ENCODE results near the gene DIP2B. TPM values are rescaled to one million over a fixed set of nuclear protein-coding genes. Genes with fewer than 3 reads are reported as not detected.
"Not testable (repeated sequence)": the region's sequence is repeated elsewhere in the genome, so short reads cannot be mapped to it uniquely, and the experiment has no call there.

DIP2B gene
- total RNA-seq, 1 donor from 2014 or later = 39.3 TPM

DNA sequence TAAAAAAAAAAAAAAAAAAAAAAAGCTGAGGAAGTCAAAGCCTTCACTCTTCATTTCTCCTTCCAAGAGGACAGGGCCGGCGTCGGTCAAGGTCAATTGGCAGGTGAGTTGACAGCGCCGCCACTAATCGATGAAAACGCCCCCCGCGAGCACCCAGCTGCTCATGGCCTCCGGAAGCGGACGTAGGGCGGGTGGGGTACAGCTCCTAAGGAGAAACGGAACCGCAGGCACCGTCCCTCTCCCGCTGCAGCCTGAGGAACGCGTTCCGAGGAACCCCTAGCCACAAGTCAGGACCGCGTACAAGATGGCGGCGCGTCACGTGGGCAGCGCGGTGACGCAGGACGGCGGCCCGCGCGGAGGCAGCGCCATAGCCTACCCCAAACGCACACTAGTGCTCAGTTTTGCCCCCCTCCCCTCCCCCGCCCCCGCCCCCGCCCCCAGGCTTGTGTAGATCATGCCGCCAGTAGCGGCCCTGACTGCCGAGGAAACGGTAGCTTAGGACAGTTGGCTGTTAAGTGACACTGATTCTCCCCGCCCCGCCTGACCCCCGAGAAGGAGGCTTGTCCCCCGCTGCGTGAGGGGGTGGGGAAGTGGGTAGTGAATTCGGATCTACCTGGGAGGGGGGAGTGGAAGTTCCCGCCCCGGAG, 259.0 kb downstream of the DIP2B start, which contains the start of gene ATF1:
Gene ATF1, plus strand, starts transcription at position 463 of the 647 bp plus-strand sequence. CDS start 16,045 bp downstream, outside the sequence.
- TF ChIP-seq, protein P1, sequence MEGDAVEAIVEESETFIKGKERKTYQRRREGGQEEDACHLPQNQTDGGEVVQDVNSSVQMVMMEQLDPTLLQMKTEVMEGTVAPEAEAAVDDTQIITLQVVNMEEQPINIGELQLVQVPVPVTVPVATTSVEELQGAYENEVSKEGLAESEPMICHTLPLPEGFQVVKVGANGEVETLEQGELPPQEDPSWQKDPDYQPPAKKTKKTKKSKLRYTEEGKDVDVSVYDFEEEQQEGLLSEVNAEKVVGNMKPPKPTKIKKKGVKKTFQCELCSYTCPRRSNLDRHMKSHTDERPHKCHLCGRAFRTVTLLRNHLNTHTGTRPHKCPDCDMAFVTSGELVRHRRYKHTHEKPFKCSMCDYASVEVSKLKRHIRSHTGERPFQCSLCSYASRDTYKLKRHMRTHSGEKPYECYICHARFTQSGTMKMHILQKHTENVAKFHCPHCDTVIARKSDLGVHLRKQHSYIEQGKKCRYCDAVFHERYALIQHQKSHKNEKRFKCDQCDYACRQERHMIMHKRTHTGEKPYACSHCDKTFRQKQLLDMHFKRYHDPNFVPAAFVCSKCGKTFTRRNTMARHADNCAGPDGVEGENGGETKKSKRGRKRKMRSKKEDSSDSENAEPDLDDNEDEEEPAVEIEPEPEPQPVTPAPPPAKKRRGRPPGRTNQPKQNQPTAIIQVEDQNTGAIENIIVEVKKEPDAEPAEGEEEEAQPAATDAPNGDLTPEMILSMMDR (IDR thresholded peaks at IDR 0.05; ENCODE audit: insufficient read depth, low read length, poor library complexity, severe bottlenecking) = no peak
- no peaks in the 10 kb centered on the region for H3K27me3 ChIP-seq (ENCODE audit: control insufficient read depth, insufficient read depth, low read length)
- peak; percentile 56 for DNase-seq (ENCODE audit: low read depth)

DNA sequence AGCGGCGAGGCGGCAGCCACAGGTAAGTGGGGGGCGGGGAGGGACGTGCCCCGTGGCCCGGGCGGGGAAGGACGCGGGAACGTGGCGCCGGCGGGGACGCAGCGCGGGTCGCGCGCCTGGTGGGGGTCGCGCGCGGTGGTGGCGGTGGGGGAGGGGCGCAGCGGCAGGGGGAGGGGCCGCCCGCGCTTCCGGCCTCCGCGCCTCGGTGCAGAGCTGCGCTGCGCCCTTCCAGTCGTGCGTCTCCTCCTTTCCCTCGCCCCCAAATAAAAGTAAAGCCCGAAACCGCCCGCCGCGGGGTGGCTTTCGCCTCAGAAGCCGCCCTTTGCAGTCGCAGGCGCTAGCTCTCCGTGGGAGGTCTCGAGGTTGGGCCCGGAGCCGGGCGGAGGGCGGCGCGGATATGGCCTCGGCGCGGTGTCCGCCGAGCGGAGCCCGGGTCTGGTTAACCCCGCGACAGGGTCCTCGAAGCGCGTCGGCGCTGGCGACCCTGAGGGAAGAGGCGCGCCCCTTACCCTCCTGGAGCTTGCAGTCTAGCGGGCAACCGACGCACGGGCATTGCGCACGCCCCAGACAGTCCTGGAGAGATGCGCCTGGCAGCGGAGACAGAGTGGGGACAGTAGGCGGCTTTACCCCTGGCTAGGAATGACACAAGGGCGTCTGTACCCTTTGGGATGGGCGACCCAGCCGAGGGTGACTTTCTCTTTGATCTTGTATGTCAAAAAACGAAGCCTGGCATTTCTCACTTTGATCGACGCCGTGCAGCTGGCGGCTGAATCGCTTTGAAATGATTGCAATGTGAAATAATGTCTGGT, 259.7 kb downstream of the DIP2B start:
- H3K27me3 ChIP-seq (ENCODE audit: control insufficient read depth, insufficient read depth, low read length) = no peaks in the 10 kb centered on the region
- H3K36me3 ChIP-seq (ENCODE audit: control insufficient read depth, insufficient read depth, low read length) = no peaks in the 10 kb centered on the region
- peak overlapping the region; percentile 93 for H3K4me3 ChIP-seq (ENCODE audit: low read depth, low read length)
- TF ChIP-seq, protein P1 (IDR thresholded peaks at IDR 0.05; ENCODE audit: insufficient read depth, low read length, poor library complexity, severe bottlenecking) = no peak
- no peak for DNase-seq (ENCODE audit: low read depth)

More for the DNA sequence above, 259.0 kb downstream of the DIP2B start, which contains the start of gene ATF1:
- Histone ChIP-seq H3K36me3 (ENCODE audit: control insufficient read depth, insufficient read depth, low read length) (no peaks in the 10 kb centered on the region), H3K4me3 (ENCODE audit: low read depth, low read length) (peak within 1 kb of the TSS; percentile 93)

DNA sequence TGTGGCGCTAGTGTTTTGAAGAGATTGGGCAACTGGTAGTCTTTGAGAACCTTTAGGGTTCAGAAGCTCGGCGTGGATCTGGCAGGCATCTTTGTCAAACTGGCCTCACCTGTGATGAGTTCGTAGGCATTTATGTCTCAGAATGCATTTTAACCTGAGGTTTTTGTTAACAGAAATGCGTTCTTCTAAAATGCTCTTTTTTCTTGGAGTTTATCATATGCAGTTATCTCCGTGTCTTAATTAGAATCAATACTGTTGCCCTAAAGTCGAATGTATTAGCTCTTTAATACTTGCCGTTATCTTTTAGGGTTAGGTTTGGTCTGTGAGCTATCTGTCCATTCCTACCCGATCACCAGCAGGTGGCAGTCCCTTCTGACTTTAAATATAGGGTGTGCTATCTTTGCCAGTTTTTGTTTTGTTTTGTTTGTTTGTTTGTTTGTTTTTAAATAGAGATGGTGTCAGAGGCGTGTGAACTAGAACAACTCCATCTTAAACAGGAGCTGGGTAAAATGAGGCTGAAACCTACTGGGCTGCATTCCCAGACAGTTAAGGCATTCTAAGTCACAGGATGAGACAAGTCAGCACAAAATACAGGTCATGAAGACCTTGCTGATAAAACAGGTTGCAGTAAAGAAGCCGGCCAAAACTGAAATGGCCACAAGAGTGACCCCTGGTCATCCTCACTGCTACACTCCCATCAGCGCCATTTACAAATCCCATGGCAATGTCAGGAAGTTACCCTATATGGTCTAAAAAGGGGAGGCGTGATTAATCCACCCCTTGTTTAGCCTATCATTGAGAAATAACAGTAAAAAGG, 260.5 kb downstream of the DIP2B start:
- TF ChIP-seq, protein P1 (IDR thresholded peaks at IDR 0.05; ENCODE audit: insufficient read depth, low read length, poor library complexity, severe bottlenecking) = peak; percentile 56
- no peak for DNase-seq (ENCODE audit: low read depth)
- no peaks in the 10 kb centered on the region for H3K27me3 ChIP-seq (ENCODE audit: control insufficient read depth, insufficient read depth, low read length)
- peak overlapping the region; percentile 93 for H3K4me3 ChIP-seq (ENCODE audit: low read depth, low read length)
- no peaks in the 10 kb centered on the region for H3K36me3 ChIP-seq (ENCODE audit: control insufficient read depth, insufficient read depth, low read length)

DNA sequence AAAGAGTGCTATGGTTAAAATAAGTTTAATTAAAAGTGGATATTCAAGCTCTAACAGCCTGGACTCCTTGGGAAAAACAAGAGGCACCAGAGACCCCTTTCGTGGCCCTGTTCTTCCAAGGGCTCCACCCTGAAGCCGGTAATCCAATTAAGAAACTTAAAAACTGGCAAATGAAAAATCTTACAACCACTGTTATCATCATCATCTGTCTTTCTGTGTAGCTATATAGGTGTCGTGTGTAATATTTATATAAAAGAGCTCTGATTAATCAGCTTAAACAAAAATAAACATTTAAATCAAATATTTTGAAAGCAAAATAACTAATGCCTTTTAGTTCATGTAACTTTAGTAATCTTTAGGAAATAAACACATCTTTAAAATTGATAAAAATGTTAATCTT, 263.6 kb downstream of the DIP2B start:
- Histone ChIP-seq H3K4me3 (ENCODE audit: low read depth, low read length) (no peak overlapping the region), H3K27me3 (ENCODE audit: control insufficient read depth, insufficient read depth, low read length) (no peaks in the 10 kb centered on the region), H3K36me3 (ENCODE audit: control insufficient read depth, insufficient read depth, low read length) (no peaks in the 10 kb centered on the region)
- TF ChIP-seq, protein P1 (IDR thresholded peaks at IDR 0.05; ENCODE audit: insufficient read depth, low read length, poor library complexity, severe bottlenecking) = no peak
- no peak for DNase-seq (ENCODE audit: low read depth)

DNA sequence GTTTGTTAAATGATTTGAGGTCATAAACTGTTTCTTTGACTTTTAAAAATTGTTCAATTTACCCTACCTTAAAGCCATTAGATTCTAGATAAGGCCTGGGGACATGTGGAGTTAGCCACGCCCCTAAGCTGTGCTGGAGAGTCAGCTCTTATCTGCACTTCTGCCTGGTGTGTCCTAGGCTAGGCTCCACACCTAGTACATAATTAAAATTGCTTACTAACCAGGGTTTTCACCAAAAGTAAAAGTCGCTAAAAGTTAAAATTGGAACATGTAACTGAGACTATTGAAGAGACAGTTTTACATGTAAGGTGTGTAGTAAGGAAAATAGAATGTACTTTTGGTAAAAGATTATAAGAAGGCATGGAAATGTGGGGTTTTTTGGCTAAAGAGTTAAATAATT, 264.0 kb downstream of the DIP2B start:
- H3K4me3 ChIP-seq (ENCODE audit: low read depth, low read length); DNase-seq (ENCODE audit: low read depth); H3K36me3 ChIP-seq (ENCODE audit: control insufficient read depth, insufficient read depth, low read length); H3K27me3 ChIP-seq (ENCODE audit: control insufficient read depth, insufficient read depth, low read length): not testable (repeated sequence)

DNA sequence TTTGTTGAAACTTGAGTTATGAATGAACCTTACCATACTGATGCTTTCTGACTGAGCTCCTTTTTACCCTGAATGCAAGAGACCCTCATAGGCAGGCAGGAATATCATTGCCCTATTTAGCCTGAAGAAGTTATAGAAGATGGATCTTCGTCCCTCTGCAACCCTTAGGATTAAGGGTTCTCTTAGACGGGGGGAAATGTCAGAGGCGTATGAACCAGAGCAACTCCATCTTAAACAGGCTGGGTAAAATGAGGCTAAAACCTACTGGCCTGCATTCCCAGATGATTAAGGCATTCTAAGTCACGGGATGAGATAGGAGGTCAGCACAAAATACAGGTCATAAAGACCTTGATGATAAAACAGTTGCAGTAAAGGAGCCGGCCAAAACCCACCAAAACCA, 266.6 kb downstream of the DIP2B start:
- DNase-seq (ENCODE audit: low read depth) = no peak
- Histone ChIP-seq H3K36me3 (ENCODE audit: control insufficient read depth, insufficient read depth, low read length) (no peaks in the 10 kb centered on the region), H3K4me3 (ENCODE audit: low read depth, low read length) (no peak overlapping the region), H3K27me3 (ENCODE audit: control insufficient read depth, insufficient read depth, low read length) (no peaks in the 10 kb centered on the region)
- TF ChIP-seq, protein P1 (IDR thresholded peaks at IDR 0.05; ENCODE audit: insufficient read depth, low read length, poor library complexity, severe bottlenecking) = no peak

All from kidney epithelial cell (primary cell).